Trophoblast cell (in vitro differentiated cells and primary cell): Measurements from ENCODE around the gene CBX4.

ENCODE experiments used
- DNase-seq, 2 donors: peaks; one replicate each; pipeline ENCODE4 v3.0.0-alpha.2; 2016
- H2AFZ ChIP-seq: 2 replicates; pipeline ENCODE4 v1.6.1; 2013; ENCODE audit warnings: low read length, moderate library complexity, mild to moderate bottlenecking; ENCODE audit not compliant: insufficient read depth, poor library complexity
- H2AK5ac ChIP-seq: 2 replicates; pipeline ENCODE4 v1.6.1; 2013; ENCODE audit warnings: mild to moderate bottlenecking, low read length
- H2BK120ac ChIP-seq: 2 replicates; pipeline ENCODE4 v1.6.1; 2013; ENCODE audit warnings: low read length, mild to moderate bottlenecking, moderate library complexity; ENCODE audit not compliant: insufficient read depth, poor library complexity
- H2BK12ac ChIP-seq: 2 replicates; pipeline ENCODE4 v1.6.1; 2013; ENCODE audit warnings: mild to moderate bottlenecking, low read length, moderate library complexity
- H2BK5ac ChIP-seq: 2 replicates; pipeline ENCODE4 v1.6.1; 2013; ENCODE audit warnings: low read length, low read depth, moderate library complexity, mild to moderate bottlenecking; ENCODE audit not compliant: poor library complexity
- H3K14ac ChIP-seq: 2 replicates; pipeline ENCODE4 v1.6.1; 2013; ENCODE audit warnings: mild to moderate bottlenecking, low read length
- H3K18ac ChIP-seq: 2 replicates; pipeline ENCODE4 v1.6.1; 2013; ENCODE audit warnings: mild to moderate bottlenecking, low read length
- H3K23ac ChIP-seq: 2 replicates; pipeline ENCODE4 v1.6.1; 2013; ENCODE audit warnings: low read length
- H3K27ac ChIP-seq: 2 replicates; pipeline ENCODE4 v1.5.1; 2013; ENCODE audit warnings: low read depth, mild to moderate bottlenecking, inconsistent platforms, low read length, moderate library complexity
- H3K27me3 ChIP-seq: 2 replicates; pipeline ENCODE4 v1.6.1; 2013; ENCODE audit warnings: inconsistent platforms, mild to moderate bottlenecking, low read length, moderate library complexity; ENCODE audit not compliant: insufficient read depth
- H3K36me3 ChIP-seq, 2 experiments: 1 replicate in 1 of 2; 2 replicates in 1 of 2; pipeline ENCODE4 v1.6.1; 2013; ENCODE audit warnings: low read length in 2 of 2, mild to moderate bottlenecking in 2 of 2, moderate library complexity in 1 of 2; ENCODE audit not compliant: insufficient read depth in 2 of 2, control insufficient read depth in 1 of 2
- H3K4ac ChIP-seq: 2 replicates; pipeline ENCODE4 v1.6.1; 2013; ENCODE audit warnings: low read depth, mild to moderate bottlenecking, low read length, moderate library complexity
- H3K4me1 ChIP-seq, 2 experiments: 1 replicate in 1 of 2; 2 replicates in 1 of 2; pipeline ENCODE4 v1.6.1; 2013; ENCODE audit warnings: low read length in 2 of 2, mild to moderate bottlenecking in 2 of 2, moderate library complexity in 1 of 2; ENCODE audit not compliant: insufficient read depth in 2 of 2, control insufficient read depth in 1 of 2
- H3K4me2 ChIP-seq: 2 replicates; pipeline ENCODE4 v1.6.1; 2013; ENCODE audit warnings: inconsistent platforms, mild to moderate bottlenecking, low read length, moderate library complexity
- H3K4me3 ChIP-seq: 2 replicates; pipeline ENCODE4 v1.5.1; 2013; ENCODE audit warnings: mild to moderate bottlenecking, low read depth, low read length, inconsistent platforms
- H3K79me1 ChIP-seq: one replicate; pipeline ENCODE4 v1.6.1; 2013; ENCODE audit warnings: low read length
- H3K79me2 ChIP-seq: 2 replicates; pipeline ENCODE4 v1.6.1; 2013; ENCODE audit warnings: low read length, mild to moderate bottlenecking; ENCODE audit not compliant: control insufficient read depth, insufficient read depth, poor library complexity
- H3K9ac ChIP-seq: 2 replicates; pipeline ENCODE4 v1.6.1; 2013; ENCODE audit warnings: mild to moderate bottlenecking, low read length
- H3K9me3 ChIP-seq: 2 replicates; pipeline ENCODE4 v1.6.1; 2013; ENCODE audit warnings: low read depth, mild to moderate bottlenecking, control low read depth, inconsistent platforms, low read length; ENCODE audit not compliant: insufficient read depth
- H4K12ac ChIP-seq: 2 replicates; pipeline ENCODE4 v1.6.1; 2013; ENCODE audit warnings: low read depth, mild to moderate bottlenecking, low read length, moderate library complexity
- H4K8ac ChIP-seq: 2 replicates; pipeline ENCODE4 v1.6.1; 2013; ENCODE audit warnings: low read depth, mild to moderate bottlenecking, low read length, moderate library complexity
- H4K91ac ChIP-seq: one replicate; pipeline ENCODE4 v1.6.1; 2013; ENCODE audit warnings: low read depth, mild to moderate bottlenecking, low read length, moderate library complexity
- WGBS: extraction: QIAGEN DNeasy Blood & Tissue Kit; methylation state at CpG from one replicate; pipeline ENCODE4 v1.1.7; 2013; ENCODE audit warnings: missing lambda C conversion rate; ENCODE audit not compliant: insufficient read length, insufficient coverage; ENCODE audit errors: extremely low coverage; 5-methylcytosine and 5-hydroxymethylcytosine counted together

Gene CBX4

GRCh38 chr17:79794659-79795511, 44.4 kb downstream of the CBX4 start:
- H2AK5ac ChIP-seq, result no peak overlapping the region
- no peak for DNase-seq
- no peak overlapping the region for H3K9ac ChIP-seq
- H3K36me3 ChIP-seq, result peaks cover 0 to 6% of the 10 kb centered on the region in 2 experiments
- no peak overlapping the region for H3K23ac ChIP-seq
- no peak overlapping the region for H2BK120ac ChIP-seq
- H3K18ac ChIP-seq, result no peak overlapping the region
- no peak overlapping the region for H2BK12ac ChIP-seq
- WGBS, result no CpG with 5 or more reads among the region's 47 CpGs
- H4K91ac ChIP-seq, result no peak overlapping the region
- no peak overlapping the region for H3K4ac ChIP-seq
- H2AFZ ChIP-seq, result no peak overlapping the region
- H3K4me2 ChIP-seq, result no peak overlapping the region
- H3K27ac ChIP-seq, result no peak overlapping the region
- peaks cover 10% of the 10 kb centered on the region for H3K79me1 ChIP-seq
- no peak overlapping the region for H2BK5ac ChIP-seq
- H3K14ac ChIP-seq, result no peak overlapping the region
- H4K12ac ChIP-seq, result no peak overlapping the region
- peaks cover 78% of the 10 kb centered on the region for H3K27me3 ChIP-seq
- H3K79me2 ChIP-seq, result peaks cover 3% of the 10 kb centered on the region
- peaks cover 18 to 24% of the 10 kb centered on the region in 2 experiments for H3K4me1 ChIP-seq
- no peak overlapping the region for H4K8ac ChIP-seq
- H3K4me3 ChIP-seq, result no peak overlapping the region
- peaks cover 12% of the 10 kb centered on the region for H3K9me3 ChIP-seq

DNA sequence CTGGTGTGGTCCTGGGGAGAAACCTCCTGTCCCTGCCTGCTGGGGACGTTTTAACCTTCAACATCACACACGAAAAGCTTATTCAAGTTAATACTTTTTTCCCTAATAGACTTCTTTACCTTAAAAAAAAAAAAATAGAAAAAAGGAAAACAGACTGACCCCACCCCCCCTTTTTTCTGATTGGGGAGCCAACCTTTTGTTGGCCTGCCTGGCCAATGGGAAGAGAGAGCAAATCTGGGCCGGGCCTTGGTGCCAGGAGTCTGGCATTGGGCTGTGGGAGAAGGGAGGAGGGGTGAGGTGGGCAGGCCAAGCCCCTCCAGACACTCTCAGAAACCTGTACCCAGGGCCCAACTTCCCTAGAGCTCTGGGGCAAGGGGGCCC, 45.3 kb downstream of the CBX4 start:
- Histone ChIP-seq H3K27me3 (peaks cover 78% of the 10 kb centered on the region), H2BK12ac (no peak overlapping the region), H3K4ac (no peak overlapping the region), H3K4me2 (peak overlapping the region; percentile 48), H3K9ac (no peak overlapping the region), H3K79me1 (peaks cover 10% of the 10 kb centered on the region), H3K23ac (no peak overlapping the region), H3K18ac (no peak overlapping the region), H2BK120ac (no peak overlapping the region), H3K79me2 (peaks cover 3% of the 10 kb centered on the region), H2BK5ac (no peak overlapping the region), H3K4me1 (peaks cover 18 to 27% of the 10 kb centered on the region in 2 experiments), H4K12ac (no peak overlapping the region), H2AK5ac (no peak overlapping the region), H3K4me3 (no peak overlapping the region), H3K9me3 (peaks cover 10% of the 10 kb centered on the region), H3K36me3 (peaks cover 0 to 6% of the 10 kb centered on the region in 2 experiments), H2AFZ (no peak overlapping the region), H4K91ac (no peak overlapping the region), H3K14ac (no peak overlapping the region), H3K27ac (no peak overlapping the region), H4K8ac (no peak overlapping the region)
- no CpG with 5 or more reads among the region's 3 CpGs for WGBS
- DNase-seq, result no peak

DNA sequence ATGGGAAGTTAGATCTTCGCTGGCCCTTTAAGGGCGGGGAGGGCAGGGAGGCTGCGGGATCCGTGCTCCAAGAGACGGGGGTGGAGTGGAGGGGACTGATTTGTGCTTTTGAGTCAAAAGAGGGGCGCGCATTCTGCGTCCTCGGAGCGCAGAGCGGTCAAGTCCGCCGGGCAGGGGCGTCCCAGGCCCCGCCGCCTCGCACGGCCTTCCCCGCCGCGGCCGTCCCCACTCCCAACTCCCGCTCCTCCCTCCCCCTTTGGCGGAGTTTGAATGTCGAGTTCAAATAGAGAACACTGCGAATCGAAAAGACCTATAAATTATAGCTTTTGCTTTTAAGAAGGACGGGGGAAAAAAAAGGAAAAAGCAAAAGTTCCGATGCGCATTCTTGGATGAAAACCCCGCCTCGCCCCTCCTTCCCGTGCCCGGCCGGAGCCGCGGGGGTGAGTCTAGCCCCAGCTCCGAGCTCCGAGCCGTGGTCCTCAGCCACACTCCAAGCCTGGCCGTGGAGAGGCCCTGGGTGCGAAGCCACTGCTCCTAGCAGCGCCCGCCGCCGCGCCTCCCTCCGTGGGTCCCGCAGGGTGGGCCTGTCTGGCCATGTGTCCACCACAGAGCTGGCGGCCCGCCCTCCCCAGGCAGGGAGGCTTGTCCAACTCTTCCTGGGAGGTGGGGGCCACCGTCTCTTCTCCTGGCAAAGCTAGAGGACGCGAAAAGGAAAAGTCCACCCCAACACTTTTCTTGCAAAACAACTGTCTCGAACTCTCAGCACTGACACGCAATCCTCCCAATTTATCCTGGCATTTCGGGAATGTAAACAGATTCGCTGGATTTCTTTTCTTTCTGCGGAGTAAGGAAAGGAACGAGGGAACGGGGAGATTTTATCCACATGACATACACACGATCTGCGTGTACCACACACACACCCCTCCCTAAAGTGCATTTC, 46.0 kb downstream of the CBX4 start:
- peak overlapping the region; percentile 69 for H2AFZ ChIP-seq
- H2AK5ac ChIP-seq, result no peak overlapping the region
- H2BK5ac ChIP-seq, result no peak overlapping the region
- peaks cover 10% of the 10 kb centered on the region for H3K9me3 ChIP-seq
- H4K91ac ChIP-seq, result no peak overlapping the region
- peaks cover 16 to 21% of the 10 kb centered on the region in 2 experiments for H3K4me1 ChIP-seq
- H3K4ac ChIP-seq, result no peak overlapping the region
- H3K27ac ChIP-seq, result no peak overlapping the region
- peaks cover 0 to 6% of the 10 kb centered on the region in 2 experiments for H3K36me3 ChIP-seq
- H3K23ac ChIP-seq, result no peak overlapping the region
- H2BK120ac ChIP-seq, result no peak overlapping the region
- H3K79me2 ChIP-seq, result peaks cover 3% of the 10 kb centered on the region
- H3K4me3 ChIP-seq, result no peak overlapping the region
- no peak overlapping the region for H3K9ac ChIP-seq
- no peak overlapping the region for H4K12ac ChIP-seq
- H4K8ac ChIP-seq, result peak overlapping the region; percentile 29
- peaks cover 10% of the 10 kb centered on the region for H3K79me1 ChIP-seq
- peak in 1 of 2 donors; percentile 65 for DNase-seq
- H2BK12ac ChIP-seq, result peak overlapping the region; percentile 34
- peak overlapping the region; percentile 20 for H3K14ac ChIP-seq
- WGBS, result no CpG with 5 or more reads among the region's 63 CpGs
- H3K27me3 ChIP-seq, result peaks cover 76% of the 10 kb centered on the region
- peak overlapping the region; percentile 48 for H3K4me2 ChIP-seq
- H3K18ac ChIP-seq, result peak overlapping the region; percentile 33

- H3K79me2 ChIP-seq, result peaks cover 3% of the 10 kb centered on the region
- H3K4me2 ChIP-seq, result no peak overlapping the region
- no peak overlapping the region for H3K9ac ChIP-seq
- no CpG with 5 or more reads among the region's 22 CpGs for WGBS
- H4K91ac ChIP-seq, result no peak overlapping the region
- no peak overlapping the region for H4K8ac ChIP-seq
- no peak overlapping the region for H3K4ac ChIP-seq
- no peak overlapping the region for H3K27ac ChIP-seq
- no peak overlapping the region for H2BK5ac ChIP-seq
- H3K27me3 ChIP-seq, result peaks cover 70% of the 10 kb centered on the region
- H3K4me3 ChIP-seq, result no peak overlapping the region
- H3K23ac ChIP-seq, result no peak overlapping the region
- H3K14ac ChIP-seq, result no peak overlapping the region
- peaks cover 9% of the 10 kb centered on the region for H3K79me1 ChIP-seq
- peaks cover 0 to 6% of the 10 kb centered on the region in 2 experiments for H3K36me3 ChIP-seq
- H2BK12ac ChIP-seq, result no peak overlapping the region
- H2BK120ac ChIP-seq, result no peak overlapping the region
- no peak for DNase-seq
- H2AK5ac ChIP-seq, result no peak overlapping the region
- no peak overlapping the region for H2AFZ ChIP-seq
- H3K4me1 ChIP-seq, result peaks cover 9 to 15% of the 10 kb centered on the region in 2 experiments
- peaks cover 10% of the 10 kb centered on the region for H3K9me3 ChIP-seq
- H3K18ac ChIP-seq, result no peak overlapping the region
- H4K12ac ChIP-seq, result no peak overlapping the region
These were observed 46.8 kb downstream of the CBX4 start for GRCh38 chr17:79792341-79792871.
